Astrocyte (in vitro differentiated cells and primary cell): ENCODE data around the gene PCSK4. TPM values are rescaled to one million over a fixed set of nuclear protein-coding genes. Genes with fewer than 3 reads are reported as not detected.

Experiments
- DNase-seq: peaks from one replicate; pipeline ENCODE4 v3.0.0-alpha.2; 2010; ENCODE audit warnings: low read depth
- FAIRE-seq: peaks from 2 replicates; lab custom pipeline; 2011; peaks lifted over from hg19 to GRCh38; lab: Jason Lieb, UNC
- H2AFZ ChIP-seq: 2 replicates; pipeline ENCODE4 v1.6.0; 2012; ENCODE audit warnings: low read depth, low read length, inconsistent platforms
- H3K27ac ChIP-seq: 2 replicates; pipeline ENCODE4 v1.5.1; 2011; ENCODE audit warnings: low read depth, low read length, inconsistent platforms
- H3K27me3 ChIP-seq: 2 replicates; pipeline ENCODE4 v1.6.0; 2011; ENCODE audit warnings: low read length, inconsistent platforms; ENCODE audit not compliant: insufficient read depth
- H3K36me3 ChIP-seq: 2 replicates; pipeline ENCODE4 v1.5.1; 2011; ENCODE audit warnings: low read length, inconsistent platforms; ENCODE audit not compliant: insufficient read depth
- H3K4me1 ChIP-seq: 2 replicates; pipeline ENCODE4 v1.5.1; 2011; ENCODE audit warnings: low read length, inconsistent platforms; ENCODE audit not compliant: insufficient read depth
- H3K4me2 ChIP-seq: 2 replicates; pipeline ENCODE4 v1.6.0; 2012; ENCODE audit warnings: low read length, inconsistent platforms
- H3K4me3 ChIP-seq: 2 replicates; pipeline ENCODE4 v1.5.1; 2011; ENCODE audit warnings: low read depth, mild to moderate bottlenecking, low read length, inconsistent platforms; ENCODE audit not compliant: insufficient read depth
- H3K79me2 ChIP-seq: 2 replicates; pipeline ENCODE4 v1.6.0; 2012; ENCODE audit warnings: mild to moderate bottlenecking, low read length, inconsistent platforms; ENCODE audit not compliant: insufficient read depth
- H3K9ac ChIP-seq: 2 replicates; pipeline ENCODE4 v1.6.0; 2012; ENCODE audit warnings: mild to moderate bottlenecking, low read length, inconsistent platforms
- H3K9me3 ChIP-seq: 2 replicates; pipeline ENCODE4 v1.5.1; 2012; ENCODE audit warnings: low read depth, mild to moderate bottlenecking, low read length, inconsistent platforms; ENCODE audit not compliant: insufficient read depth
- H4K20me1 ChIP-seq: 2 replicates; pipeline ENCODE4 v1.6.0; 2012; ENCODE audit warnings: low read length, inconsistent platforms; ENCODE audit not compliant: insufficient read depth
- H3K27ac Mint-ChIP-seq: one replicate; pipeline ENCODE4 v1.8.0; 2021; ENCODE audit warnings: mild to moderate bottlenecking, mixed read lengths; ENCODE audit not compliant: unreplicated experiment
- H3K27me3 Mint-ChIP-seq: one replicate; pipeline ENCODE4 v1.8.0; 2021; ENCODE audit warnings: low read depth, mixed read lengths; ENCODE audit not compliant: unreplicated experiment
- H3K36me3 Mint-ChIP-seq: one replicate; pipeline ENCODE4 v1.8.0; 2021; ENCODE audit warnings: low read depth, mixed read lengths; ENCODE audit not compliant: unreplicated experiment
- H3K4me1 Mint-ChIP-seq: one replicate; pipeline ENCODE4 v1.8.0; 2021; ENCODE audit warnings: low read depth, mixed read lengths; ENCODE audit not compliant: unreplicated experiment
- H3K4me3 Mint-ChIP-seq: one replicate; pipeline ENCODE4 v1.8.0; 2021; ENCODE audit warnings: mild to moderate bottlenecking, moderate library complexity, mixed read lengths; ENCODE audit not compliant: unreplicated experiment
- H3K9me3 Mint-ChIP-seq: one replicate; pipeline ENCODE4 v1.8.0; 2021; ENCODE audit warnings: mild to moderate bottlenecking, mixed read lengths; ENCODE audit not compliant: unreplicated experiment
- EZH2 ChIP-seq: IDR thresholded peaks from 2 replicates; pipeline ENCODE4 v1.6.1; 2012; ENCODE audit warnings: mild to moderate bottlenecking, low read length, inconsistent platforms; ENCODE audit not compliant: insufficient read depth
- total RNA-seq: library from RNA; stranded (reverse); gene quantifications from 2 replicates; pipeline ENCODE4 v1.2.1, GENCODE V29; 2021
- TF ChIP-seq, protein P1 (sequence below): IDR thresholded peaks from 2 replicates; pipeline ENCODE4 v1.5.1; 2011; ENCODE audit warnings: low read depth, mild to moderate bottlenecking, inconsistent platforms, low read length, moderate library complexity; ENCODE audit not compliant: insufficient read depth

The PCSK4 gene
- total RNA-seq, 1 donor from 2014 or later, result 2.7 TPM

DNA sequence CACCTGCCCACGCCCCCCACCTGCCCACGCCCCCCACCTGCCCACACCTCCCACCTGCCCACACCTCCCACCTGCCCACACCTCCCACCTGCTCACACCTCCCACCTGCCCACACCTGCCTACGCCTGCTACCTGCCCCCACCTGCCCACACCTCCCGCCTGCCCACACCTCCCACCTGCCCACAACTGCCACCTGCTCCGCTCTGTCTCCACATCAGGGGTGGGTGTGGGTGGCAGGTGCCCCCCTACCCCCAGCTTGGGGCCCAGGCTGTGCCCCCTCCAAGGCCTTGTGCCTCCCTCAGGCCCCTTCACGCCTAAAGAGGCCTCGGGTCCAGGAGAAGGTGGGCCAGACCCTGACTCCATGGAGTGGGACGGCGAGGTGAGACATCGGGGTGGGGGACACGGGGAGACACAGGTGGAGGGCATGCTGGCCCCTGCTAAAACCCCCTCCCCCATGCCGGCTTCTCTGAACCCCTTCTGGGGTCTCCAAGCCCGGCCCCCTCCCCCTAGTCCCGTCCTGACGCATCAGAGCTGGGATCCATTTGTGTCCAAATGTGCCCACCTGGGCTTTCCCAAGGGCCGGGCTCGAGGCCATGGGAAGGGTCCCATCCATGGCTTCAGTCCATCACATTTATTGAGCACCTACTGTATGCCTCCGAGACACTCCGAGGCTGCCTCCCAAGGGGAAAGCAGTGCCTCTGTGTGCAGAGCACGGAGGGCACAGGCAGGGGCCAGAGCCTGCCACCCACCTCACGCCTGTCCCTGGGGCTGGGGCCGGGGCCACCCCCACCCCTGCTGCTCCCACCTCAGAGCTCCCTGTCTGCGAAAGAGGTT is 38.7 kb upstream of the PCSK4 start:
- Mint-ChIP-seq H3K36me3 (peaks cover 3% of the 10 kb centered on the region), H3K4me3 (no peak overlapping the region), H3K9me3 (peaks cover 4% of the 10 kb centered on the region), H3K27ac (no peak overlapping the region), H3K4me1 (no peaks in the 10 kb centered on the region), H3K27me3 (peaks cover 34% of the 10 kb centered on the region)
- H3K79me2 ChIP-seq, result no peaks in the 10 kb centered on the region
- no peak overlapping the region for H3K4me2 ChIP-seq
- DNase-seq, result no peak
- H3K4me1 ChIP-seq, result no peaks in the 10 kb centered on the region
- no peak overlapping the region for H2AFZ ChIP-seq
- peaks cover 18% of the 10 kb centered on the region for H3K27me3 ChIP-seq
- TF ChIP-seq, protein P1, sequence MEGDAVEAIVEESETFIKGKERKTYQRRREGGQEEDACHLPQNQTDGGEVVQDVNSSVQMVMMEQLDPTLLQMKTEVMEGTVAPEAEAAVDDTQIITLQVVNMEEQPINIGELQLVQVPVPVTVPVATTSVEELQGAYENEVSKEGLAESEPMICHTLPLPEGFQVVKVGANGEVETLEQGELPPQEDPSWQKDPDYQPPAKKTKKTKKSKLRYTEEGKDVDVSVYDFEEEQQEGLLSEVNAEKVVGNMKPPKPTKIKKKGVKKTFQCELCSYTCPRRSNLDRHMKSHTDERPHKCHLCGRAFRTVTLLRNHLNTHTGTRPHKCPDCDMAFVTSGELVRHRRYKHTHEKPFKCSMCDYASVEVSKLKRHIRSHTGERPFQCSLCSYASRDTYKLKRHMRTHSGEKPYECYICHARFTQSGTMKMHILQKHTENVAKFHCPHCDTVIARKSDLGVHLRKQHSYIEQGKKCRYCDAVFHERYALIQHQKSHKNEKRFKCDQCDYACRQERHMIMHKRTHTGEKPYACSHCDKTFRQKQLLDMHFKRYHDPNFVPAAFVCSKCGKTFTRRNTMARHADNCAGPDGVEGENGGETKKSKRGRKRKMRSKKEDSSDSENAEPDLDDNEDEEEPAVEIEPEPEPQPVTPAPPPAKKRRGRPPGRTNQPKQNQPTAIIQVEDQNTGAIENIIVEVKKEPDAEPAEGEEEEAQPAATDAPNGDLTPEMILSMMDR, result no peak
- TF ChIP-seq EZH2, result no peak
- no peak overlapping the region for H3K9ac ChIP-seq
- no peak for FAIRE-seq
- H4K20me1 ChIP-seq, result peaks cover 7% of the 10 kb centered on the region
- no peaks in the 10 kb centered on the region for H3K36me3 ChIP-seq
- H3K27ac ChIP-seq, result no peak overlapping the region
- H3K4me3 ChIP-seq, result no peak overlapping the region
- H3K9me3 ChIP-seq, result peaks cover 3% of the 10 kb centered on the region

- peak overlapping the region; percentile 58 for H3K27ac Mint-ChIP-seq
- Histone ChIP-seq H3K27me3 (peaks cover 26% of the 10 kb centered on the region), H3K36me3 (no peaks in the 10 kb centered on the region), H3K4me3 (no peak overlapping the region), H3K9ac (no peak overlapping the region), H3K9me3 (peaks cover 3% of the 10 kb centered on the region), H4K20me1 (peaks cover 7% of the 10 kb centered on the region), H3K27ac (no peak overlapping the region), H3K4me1 (no peaks in the 10 kb centered on the region), H3K4me2 (no peak overlapping the region), H3K79me2 (no peaks in the 10 kb centered on the region), H2AFZ (no peak overlapping the region)
- peaks cover 3% of the 10 kb centered on the region for H3K36me3 Mint-ChIP-seq
- no peaks in the 10 kb centered on the region for H3K4me1 Mint-ChIP-seq
- peaks cover 38% of the 10 kb centered on the region for H3K27me3 Mint-ChIP-seq
- H3K4me3 Mint-ChIP-seq, result no peak overlapping the region
- H3K9me3 Mint-ChIP-seq, result peaks cover 4% of the 10 kb centered on the region
- FAIRE-seq (no peak), DNase-seq (no peak)
- TF ChIP-seq, protein P1, result no peak
- TF ChIP-seq EZH2, result no peak
Observed at GRCh38 chr19:1527650-1528309, 37.6 kb upstream of the PCSK4 start.
